Activated effector memory CD4-positive, alpha-beta T cell treated with Interleukin-2 at 50 U/mL for 16 hours (primary cell): ENCODE results near the gene CASTOR1.

Experiments used
- DNase-seq: peaks from one replicate; pipeline ENCODE4 v3.0.0-alpha.2; 2020

The CASTOR1 gene

DNA sequence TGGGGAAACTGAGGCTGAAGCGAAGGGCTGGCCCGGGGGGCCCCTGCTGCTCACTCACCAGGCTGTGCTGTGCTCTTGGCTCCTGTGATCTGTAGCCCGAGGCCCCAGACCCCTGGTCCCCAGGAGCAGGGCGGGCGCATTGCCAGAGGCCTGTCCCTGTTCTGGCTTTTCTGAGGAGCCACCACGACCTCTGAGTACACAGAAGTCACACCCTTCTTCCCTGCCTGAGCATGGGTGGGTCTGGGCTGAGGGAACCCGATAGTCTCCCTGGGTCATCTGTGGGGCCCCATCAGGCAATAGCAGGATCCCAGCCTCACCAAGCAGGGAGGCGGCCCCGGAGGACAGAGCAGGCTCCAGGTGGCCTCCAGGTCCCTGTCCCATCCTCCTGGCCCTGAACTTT, 5.1 kb downstream of the CASTOR1 start:
- no peak for DNase-seq

DNA sequence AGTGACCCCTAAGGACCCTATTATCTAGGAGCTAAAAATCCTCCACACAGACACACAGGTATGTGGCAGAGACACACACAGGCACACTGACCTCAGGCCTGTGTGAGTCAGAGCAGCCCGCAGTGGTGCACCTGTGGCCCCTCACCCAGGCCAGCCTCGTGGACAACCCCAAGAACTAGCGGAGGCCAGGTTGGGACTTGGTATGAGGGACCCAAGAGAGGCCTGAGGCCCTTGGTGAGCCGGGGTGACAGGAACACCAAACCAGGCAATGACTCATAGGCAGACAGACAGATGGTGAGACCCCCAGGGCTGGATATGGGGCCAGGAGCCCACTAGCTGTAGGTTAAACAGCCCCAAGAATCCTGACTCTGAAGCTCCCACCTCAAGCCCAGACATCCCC, 6.0 kb downstream of the CASTOR1 start:
- no peak for DNase-seq

DNA sequence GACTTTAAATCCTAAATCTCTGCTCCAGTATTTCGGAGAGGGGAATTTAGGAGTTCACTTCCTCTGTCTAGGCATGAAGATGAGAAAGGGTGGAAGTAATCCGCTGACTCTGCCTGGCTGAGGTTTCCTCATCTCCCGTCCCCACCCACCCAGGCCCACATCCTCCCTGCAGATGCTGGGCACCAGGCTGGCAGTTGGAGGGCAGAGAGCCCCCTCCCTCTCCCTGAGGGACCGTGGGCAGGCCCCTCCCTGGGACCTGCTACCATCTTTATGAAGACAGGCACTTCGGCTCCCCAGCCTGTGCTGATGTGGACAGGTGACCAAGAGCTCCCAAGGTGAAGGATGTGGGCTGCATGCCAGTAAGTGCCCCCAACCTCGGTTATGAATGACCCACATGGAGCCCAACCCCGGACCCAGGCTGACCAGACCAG, 6.7 kb downstream of the CASTOR1 start:
- no peak for DNase-seq

DNA sequence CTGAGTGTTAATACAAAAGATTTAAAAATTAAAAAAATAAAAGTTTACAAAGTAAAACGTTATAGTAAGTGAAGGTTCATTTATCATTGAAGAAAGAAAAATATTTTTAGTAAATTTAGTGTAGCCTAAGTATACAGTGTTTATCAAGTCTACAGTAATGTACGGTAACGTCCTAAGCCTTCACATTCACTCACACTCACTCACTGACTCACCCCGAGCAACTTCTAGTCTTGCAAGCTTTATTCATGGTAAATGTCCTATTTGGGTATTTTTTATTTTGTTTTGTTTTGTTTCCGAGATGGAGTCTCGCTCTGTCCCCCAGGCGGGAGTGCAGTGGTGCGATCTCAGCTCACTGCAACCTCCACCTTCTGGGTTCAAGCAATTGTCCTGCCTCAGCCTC, 8.8 kb downstream of the CASTOR1 start:
- DNase-seq: no peak

DNA sequence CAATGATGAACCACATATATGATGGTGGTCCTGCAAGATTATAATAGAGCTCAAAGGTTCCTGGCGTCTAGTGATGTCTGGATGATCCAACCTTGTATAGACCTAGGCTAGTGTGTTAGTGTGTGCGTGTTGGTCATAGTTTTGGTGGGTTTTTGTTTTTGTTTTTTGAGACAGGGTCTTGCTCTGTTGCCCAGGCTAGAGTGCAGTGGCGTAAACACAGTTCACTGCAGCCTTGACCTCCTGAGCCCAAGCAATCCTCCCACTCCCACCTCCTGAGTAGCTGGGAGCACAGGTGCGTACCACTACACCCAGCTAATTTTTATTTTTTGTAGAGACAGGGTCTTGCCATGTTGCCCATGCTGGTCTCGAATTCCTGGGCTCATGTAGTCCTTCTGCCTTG, 9.4 kb downstream of the CASTOR1 start:
- DNase-seq: no peak

DNA sequence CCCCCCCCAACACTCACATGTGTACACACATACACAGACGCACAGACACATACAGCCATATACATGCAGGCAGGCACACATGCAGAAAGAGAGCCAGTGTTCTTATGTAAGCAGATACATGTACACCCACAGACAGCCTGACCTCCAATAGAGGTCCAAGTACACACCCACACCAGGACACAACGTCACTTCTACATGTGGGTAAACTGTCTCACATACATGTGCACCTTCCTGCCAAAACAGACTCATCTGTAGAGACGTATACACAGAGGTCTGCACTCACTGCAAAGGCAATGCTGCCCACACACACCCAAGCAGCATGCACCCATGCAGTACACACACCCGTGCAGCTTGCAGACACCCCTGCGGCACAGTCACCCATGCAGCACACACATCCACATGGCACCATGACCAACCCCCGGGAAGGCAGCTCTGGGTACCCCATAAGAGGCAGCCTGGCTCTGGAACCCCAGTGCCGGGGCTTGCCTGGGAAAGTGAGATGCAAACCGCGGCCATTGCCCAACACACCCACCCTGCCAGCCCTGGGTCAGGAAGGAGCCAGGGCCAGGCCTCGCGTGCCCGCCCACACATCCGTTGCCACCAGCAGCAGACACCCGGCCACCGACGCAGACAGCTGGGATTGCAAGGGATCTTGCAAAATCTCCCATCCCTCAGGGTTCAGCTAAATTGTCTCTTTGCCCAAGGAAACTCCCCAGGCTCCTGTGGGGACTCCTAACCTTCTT, 10.1 kb downstream of the CASTOR1 start:
- DNase-seq: no peak

DNA sequence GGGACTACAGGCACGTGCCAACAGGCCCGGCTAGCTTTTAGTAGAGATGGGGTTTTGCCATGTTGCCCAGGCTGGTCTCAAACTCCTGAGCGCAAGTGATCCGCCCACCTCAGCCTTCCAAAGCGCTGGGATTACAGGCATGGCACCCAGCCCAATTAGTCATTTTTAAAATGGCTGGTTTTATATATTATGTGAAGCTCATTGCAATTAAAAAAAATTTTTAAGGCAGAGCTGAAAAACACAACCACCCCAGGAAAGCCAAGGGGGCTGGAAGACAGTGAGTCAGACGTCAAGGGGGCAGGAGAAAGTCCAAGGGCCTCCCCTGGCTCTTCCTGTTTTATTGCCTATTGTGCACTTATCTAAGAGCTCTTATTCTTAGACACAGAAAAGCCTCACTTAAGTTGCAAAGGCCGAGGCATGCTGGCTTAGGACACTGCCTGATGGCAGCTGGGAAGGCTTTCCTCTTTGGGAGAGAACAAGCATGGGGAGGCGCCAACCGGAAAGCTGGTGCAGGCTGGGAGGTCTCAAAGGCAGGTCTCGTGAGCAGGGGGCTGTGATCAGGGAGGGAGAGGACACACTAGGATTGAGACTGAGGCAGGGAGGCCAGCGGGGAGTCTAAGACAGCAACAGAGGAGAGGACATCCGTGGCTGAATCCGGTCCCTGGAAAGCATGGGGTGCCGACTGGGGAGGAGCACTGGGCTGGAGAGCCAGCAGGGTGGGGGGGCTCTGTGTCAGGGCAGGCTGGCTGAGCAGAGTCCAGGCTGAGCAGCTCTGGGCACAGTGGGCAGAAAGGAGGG, 11.6 kb downstream of the CASTOR1 start:
- DNase-seq: no peak

DNA sequence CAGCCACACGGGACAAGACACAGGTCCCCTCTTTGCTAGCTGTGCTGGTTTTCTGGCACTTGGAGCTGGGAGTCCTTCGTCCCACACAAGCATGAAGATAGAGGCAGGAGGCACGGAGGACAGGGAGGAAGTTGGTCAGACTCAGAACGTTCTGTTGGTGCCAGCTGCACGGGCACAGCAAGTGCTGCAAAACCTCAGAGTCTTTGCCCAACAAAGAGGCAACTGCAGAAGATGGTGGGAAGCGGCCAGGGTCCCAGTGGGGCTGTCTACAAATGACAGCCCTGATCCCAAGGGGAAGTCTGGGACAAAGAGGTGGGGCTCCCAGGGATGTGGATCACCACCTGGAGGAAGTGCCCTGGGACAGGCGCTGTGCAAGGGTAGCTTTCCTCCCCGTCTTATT, 13.3 kb downstream of the CASTOR1 start:
- DNase-seq: no peak

DNA sequence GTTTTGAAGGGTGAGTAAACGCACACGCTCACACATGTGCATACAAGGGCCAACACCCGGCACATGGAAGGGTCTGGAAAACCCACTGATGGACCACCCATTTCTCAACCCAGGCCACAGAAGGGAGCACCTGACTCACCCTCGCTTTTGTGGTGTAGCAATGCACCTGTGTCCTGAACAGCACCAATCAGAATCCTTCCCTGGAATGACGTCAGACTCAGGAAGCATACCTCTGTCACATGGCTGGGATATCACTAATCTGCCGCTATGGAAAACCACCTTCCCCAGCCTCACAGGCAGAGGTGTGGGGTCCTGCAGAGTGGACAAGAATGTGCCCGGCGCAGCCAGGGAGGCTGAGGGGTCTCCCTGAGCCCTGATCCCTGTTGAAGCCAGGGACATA, 13.7 kb downstream of the CASTOR1 start:
- DNase-seq: no peak

DNA sequence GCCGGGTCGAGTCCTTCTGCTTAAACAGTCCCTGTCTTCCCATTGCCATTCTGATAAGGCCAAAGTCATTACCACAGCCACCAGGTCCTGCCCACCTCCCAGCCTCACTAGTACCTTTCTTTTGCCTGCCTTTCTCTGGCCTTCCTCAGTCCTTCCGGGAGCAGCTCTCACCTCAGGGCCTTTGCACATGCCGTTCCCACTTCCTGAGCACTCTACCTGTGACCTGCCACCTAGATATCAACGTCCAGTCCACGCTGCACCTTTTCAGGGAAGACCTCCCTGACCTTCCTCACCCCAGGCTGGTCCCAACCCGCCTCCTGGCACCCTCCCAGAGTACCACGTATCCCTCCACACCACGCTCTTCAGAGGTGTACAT, 14.9 kb downstream of the CASTOR1 start:
- no peak for DNase-seq

DNA sequence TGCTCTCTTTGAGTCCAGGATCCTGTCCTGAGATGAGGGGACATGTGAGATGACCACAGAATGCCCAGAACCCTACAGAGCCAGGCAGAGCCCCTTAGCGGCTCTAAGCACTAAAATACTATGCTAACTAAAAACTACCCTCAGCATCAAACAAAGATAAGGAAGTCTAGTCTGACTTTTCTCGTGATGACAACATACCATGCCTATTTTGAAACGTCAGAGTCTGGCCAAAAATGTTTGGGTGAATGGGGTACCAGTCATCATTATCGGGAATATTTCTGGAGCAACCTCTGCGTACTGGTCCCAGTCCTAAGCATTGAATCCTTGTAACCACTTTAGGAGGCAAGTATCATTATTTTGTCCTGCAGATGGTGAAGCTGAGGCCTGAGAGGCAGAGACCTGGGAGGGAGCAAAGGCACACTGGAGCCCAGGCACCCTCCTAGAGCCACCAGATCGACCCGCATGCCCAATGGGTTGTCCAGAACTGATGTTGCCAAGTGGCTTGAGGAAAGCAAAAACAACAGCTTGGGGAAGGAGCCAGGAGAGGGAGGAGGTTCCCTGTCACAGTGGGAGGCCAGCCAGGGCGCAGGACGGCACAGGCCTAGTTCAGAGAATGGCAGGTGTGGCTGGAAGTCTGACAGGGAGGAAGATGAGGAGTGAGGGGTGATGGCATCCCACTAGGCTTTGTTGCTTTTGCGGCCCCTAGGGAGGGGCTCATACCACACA, 15.4 kb downstream of the CASTOR1 start:
- DNase-seq: no peak

DNA sequence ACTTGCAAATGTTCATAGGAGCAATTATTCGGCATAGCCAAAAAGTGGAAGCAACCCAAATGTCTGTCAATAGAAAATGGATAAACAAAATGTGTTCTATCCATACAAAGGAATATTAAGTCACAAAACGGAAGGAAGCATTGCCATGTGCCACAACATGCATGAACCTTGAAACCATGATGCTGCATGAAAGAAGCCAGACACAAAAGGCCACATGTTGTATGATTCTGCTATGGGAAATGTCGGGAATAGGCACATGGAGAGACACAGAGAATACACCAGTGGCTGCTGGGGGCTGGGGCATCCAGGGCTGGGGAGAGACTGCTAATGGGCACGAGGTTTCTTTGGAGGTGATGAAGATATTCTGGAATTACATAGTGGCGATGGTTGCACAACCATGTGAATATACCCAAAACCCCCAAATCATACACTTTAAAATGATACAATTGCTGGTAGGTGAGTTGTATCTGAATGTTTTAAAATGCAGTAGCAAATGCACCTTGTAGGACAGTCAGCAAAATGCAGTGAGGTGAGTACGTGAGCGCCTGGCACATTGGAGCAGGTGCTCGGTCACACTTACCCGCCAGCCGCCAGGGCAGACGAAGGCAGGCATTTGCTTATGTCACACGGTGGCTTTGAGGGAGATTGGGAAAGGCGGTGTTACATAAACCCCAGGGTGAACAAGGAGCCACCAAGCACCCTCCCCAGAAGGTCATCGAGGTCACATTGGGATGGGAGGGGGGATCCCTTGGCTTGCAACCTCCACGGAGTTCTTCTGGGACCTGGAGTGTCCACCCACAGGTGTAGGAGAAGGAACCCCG, 16.3 kb downstream of the CASTOR1 start:
- DNase-seq: no peak

DNA sequence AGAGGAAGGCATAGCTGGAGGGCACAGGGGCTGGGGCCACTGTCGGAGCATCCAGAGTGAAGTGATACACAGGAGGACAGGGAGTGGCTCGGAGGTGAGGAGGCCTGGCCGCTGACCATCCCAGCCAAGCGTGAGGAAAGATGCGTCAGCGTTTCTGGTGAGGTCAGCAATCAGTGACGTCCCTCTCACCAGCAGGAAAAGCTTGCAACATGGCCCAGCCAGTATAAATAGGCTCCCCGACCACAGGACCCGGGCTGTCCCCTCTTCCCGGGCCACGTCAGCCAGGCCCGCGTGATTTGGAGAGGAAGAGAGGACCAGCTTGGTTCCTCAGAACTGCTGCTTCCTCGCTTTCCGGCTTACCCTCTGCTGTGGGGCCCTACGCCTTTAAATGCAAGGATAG, 18.5 kb downstream of the CASTOR1 start:
- no peak for DNase-seq

DNA sequence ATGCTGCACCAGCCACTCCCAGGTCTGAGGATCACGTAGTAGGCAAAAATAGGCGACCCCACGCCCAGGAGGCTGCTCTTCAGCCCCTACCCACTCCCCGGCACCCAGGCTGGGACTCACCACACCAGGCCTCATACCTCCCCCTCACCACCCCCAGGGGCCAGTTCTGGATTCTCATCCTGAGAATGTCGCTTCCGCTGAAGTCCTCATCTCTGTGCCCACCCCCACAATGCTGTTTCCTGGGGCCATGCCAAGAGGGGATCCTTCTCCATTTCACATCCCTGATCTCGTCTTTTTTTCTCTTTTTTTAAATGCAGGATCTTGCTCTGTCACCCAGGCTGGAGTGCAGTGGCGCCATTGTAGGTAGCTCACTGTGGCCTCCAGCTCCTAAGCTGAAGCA, 21.0 kb downstream of the CASTOR1 start:
- no peak for DNase-seq

DNA sequence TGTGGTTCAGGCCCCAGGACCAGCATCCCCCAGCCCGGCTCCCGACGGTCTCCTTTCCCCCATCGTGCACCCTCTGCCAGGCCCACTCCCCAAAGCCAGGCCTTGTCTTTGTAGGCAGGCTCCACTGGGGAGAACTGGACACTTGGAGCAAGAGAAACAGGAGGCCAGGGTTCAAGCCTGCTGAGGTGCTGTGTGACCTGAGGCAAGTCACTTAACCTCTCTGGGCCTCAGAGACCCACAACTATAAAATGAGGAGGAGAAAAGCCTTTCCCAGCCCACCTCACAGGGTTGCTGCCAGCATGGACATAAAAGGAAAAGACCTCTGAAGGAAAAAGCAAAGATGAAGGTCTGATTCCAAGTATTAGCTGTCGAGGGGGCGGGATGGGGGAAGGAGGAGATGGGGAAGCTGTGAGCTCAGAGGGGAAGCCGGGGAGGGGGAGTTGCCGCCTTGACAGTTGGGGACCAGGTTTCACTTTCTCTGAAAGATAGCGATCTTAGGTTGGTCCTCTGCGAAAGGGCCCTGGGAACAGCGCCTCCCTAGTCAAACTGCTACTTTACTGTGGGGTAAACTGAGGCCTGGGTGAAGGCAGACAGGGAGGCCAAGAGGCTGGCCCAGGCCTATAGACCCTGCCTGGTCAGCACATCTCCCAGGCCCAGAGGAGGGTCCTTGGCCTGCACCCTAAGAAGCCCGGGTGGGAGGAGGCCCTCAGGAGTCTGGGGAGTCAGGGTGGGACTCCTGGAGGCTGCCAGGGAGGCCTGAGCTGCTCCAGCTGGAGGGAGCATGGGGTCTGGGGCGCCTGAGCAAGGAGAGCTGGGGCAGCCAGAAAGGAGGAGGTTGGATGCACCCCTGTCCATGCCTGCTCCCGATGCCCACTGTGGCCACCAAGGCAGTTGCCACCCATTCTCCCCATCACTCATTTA, 21.7 kb downstream of the CASTOR1 start:
- DNase-seq: peak; percentile 41

DNA sequence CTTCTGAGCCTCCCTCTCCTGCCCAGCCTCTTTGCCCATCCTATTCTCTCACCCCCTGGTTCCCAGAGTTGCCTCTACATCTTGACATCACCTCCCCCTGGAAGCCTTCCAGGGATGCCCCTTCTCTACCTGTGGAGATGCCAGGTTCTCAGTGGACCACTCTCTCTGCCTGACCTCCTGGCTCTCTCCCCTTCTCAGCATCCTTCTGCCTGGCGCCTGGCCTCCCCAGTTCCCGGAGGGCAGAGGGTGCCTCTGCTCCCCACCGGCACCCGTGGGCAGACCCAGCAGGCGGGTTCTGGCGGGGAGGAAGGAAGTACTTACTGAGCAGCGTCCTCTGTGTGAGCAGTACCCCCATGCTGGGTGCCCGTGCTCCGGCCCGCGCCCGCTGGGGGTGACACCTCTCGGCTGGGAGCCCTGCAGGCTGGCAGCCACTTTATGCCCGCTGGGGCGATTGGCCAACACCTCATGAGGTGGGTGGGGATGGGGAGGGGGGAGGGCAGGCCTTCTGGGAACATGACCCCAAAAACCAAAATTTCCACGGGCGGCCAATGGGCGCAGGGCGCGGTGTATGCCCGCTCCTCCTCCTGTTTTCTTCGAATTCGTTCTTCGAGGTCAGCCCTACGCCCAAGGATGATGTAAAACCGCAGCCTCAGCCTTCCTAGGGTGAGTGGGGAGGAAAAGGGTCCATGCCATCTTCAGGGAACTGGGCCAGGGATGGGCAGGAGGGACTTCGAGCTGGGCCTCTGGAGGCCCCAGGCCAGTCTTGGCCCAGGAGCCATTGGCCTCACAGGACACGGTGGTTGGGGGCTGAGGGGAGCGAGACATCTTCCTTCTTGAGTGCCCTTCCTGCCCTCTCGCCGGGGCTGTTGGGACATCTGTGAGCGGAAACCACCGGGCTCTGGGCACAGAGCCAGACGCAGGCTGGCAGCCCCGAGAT, 22.6 kb downstream of the CASTOR1 start, which contains the start of gene OSM:
OSM (minus strand) TSS at position 407 of the 937 bp plus-strand sequence; CDS start at position 355, 52 bp downstream.
- DNase-seq: peak; percentile 70

DNA sequence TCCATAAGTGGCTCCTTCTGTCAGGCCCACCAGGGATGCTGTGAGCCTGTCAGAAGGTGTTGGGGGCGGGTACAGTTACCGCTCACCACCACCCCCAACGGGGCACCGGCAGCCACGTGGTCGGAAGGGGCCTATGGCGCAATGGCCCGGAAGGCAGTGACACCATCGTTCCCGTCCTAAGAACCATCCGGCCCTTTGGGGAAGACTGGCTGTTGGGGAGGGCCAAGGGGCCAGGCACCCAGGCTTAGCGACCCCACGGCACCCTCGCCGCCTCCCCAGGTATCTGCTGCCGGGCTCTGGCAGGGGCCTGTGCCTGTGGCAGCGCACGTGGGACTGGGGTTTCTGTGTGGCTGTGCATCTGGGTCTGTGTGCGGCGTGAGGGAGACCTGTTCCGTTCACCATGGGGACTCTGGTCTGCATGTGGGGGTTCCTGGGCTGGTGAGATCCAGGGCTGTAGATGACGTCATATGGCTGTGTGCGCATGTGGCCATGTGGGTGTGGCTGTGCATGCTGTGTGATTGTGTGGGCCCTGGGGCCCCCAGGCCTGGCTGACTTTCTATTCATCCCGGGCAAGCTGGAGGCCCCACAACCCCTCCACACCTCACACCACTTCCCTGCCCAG, 23.4 kb downstream of the CASTOR1 start:
- DNase-seq: peak; percentile 71

DNA sequence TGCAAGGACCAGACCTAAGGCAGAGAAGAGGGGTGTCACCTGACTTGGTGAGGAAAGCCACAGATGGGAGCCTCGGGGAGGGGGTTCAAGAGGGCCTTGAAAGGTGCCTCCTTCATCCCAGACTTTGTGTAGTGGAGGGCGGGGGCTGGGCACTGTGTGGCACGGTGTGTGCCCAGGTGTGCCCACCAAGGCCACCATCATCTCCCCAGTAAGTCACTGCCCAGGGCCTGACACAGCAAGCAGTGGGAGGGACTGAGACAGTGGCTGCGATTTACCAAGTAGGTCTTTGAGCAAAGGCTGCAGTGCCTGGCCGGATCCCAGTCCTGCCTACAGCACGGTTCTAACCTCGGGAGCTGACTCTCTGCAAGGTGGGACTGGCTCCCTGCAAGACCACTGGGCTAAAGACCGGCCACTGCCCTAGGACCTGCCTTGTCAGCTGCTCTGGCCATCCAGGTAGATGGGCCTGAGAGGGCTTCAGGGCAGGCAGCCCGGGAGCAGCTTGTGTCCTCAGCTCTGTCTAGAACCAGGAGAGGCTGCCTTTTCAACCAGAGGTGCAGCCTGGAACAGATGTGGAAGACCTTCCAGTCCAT, 24.1 kb downstream of the CASTOR1 start:
- DNase-seq: no peak

DNA sequence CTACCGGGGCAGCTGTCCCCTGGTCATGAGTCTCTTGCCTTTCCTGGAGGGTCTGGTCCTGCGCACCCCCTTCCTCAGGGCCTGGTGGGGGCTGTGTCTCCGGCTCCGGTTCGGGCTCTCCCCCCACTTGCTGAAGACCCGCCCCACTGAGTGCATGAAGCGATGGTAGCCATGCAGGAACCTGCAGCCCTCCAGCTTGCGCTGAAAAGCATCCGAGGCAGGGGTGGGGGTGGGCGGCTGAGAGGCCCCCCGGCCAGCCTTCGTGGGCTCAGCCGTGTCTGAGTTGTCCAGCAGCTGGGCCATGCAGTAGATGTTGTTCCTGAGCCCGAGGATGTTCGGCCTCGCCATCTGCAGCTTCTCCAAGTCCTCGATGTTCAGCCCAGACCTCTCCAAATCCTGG, 25.4 kb downstream of the CASTOR1 start:
- DNase-seq: no peak
